Heart left ventricle (tissue), 13 donors: Measurements from ENCODE around the gene MAPK12.

ENCODE experiments used
- CTCF ChIP-seq, 12 donors: fragments of 200-600 bp; sonication (generic) in 4 of 12; IDR thresholded peaks; one replicate each; pipeline versions ENCODE4 v1.5.0 to v1.8.0; 2018 to 2022; ENCODE audit warnings: antibody characterized with exemption in 12 of 12, mild to moderate bottlenecking in 5 of 12
- POLR2A ChIP-seq, 2 donors: fragments of 450-650 bp; IDR thresholded peaks; one replicate each; pipeline ENCODE4 v1.6.1; 2017; ENCODE audit warnings: antibody characterized with exemption in 2 of 2, mild to moderate bottlenecking in 2 of 2, moderate library complexity in 2 of 2
- donor health status: ischemic (EF 13 %, LVEDD 7.1; RV severe dilation, severe dysfunction).
- donor health status: DM: no; HTN: yes; CAD: no.
- donor health status: DM: no; HTN: no; CAD: no.
- donor health status: ischemic (EF 25% LVEDD 6.9; RV normal size, moderate dysfunction).
- donor health status: ischemic (EF 25% LVEDD 5.7; RV mildly dilated, moderate dysfunction).
- donor health status: ischemic (EF 35%, LVEDD 5.7; RV mildly dilated, moderate dysfunction).
- donor health status: nonischemic (EF 11% LVEDD 7.7; RV severe dilation, severe dysfunction).
- donor health status: DM: yes; HTN: yes; CAD: no.
- donor health status: PGD.
- donor health status: ischemic (EF 29% LVEDD 5.4; RV normal size, mild dysfunction).
- donor health status: nonischemic (EF 23%, LVEDD 6.1; RV moderate dilation, normal function).

- no peak for TF ChIP-seq CTCF (IDR thresholded peaks at IDR 0.05)
- TF ChIP-seq POLR2A (IDR thresholded peaks at IDR 0.05) = no peak
Measured at GRCh38 chr22:50299785-50300619, 38.5 kb upstream of the MAPK12 start.
